C4-2B (cell line): ENCODE data around the gene LGI2.

ENCODE experiments used
- H3K27ac ChIP-seq: fragments of 450-650 bp; 2 replicates; pipeline ENCODE4 v1.5.1; 2017
- CTCF ChIP-seq: fragments of 450-650 bp; conservative IDR thresholded peaks from 2 replicates; pipeline ENCODE4 v1.5.1; 2017; ENCODE audit warnings: mild to moderate bottlenecking
- ZFX ChIP-seq: fragments of 450-650 bp; IDR thresholded peaks from 2 replicates; pipeline ENCODE4 v1.6.1; 2017

The LGI2 gene

GRCh38 chr4:24965627-24966026 lies 65.1 kb downstream of the LGI2 start:
- TF ChIP-seq CTCF: no peak
- TF ChIP-seq ZFX: no peak
- H3K27ac ChIP-seq: no peak overlapping the region

GRCh38 chr4:24963277-24963676 lies 67.5 kb downstream of the LGI2 start:
- no peak overlapping the region for H3K27ac ChIP-seq
- no peak for TF ChIP-seq ZFX
- no peak for TF ChIP-seq CTCF

GRCh38 chr4:24957886-24958285 lies 72.9 kb downstream of the LGI2 start:
- no peak overlapping the region for H3K27ac ChIP-seq
- no peak for TF ChIP-seq CTCF
- TF ChIP-seq ZFX: no peak

DNA sequence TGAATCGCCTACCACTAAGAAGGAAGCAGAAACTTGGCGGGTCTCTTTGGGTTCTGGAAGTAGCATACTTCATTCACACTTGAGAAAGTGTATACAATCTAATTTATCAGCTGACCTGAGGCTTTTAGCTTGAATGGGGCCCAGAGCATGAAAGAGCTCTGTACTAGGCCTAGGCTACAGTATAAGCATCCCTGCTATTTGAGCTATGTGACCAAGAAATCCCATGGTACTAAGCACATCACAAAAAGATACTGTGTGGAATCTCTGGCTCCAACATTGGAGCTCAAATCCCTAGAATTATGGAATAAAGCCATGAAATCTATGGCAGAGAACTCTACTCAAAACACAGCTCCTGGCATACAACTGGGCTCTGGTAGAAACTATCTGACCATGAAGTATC lies 74.0 kb downstream of the LGI2 start:
- TF ChIP-seq ZFX (no peak), CTCF (no peak)
- H3K27ac ChIP-seq: no peak overlapping the region

DNA sequence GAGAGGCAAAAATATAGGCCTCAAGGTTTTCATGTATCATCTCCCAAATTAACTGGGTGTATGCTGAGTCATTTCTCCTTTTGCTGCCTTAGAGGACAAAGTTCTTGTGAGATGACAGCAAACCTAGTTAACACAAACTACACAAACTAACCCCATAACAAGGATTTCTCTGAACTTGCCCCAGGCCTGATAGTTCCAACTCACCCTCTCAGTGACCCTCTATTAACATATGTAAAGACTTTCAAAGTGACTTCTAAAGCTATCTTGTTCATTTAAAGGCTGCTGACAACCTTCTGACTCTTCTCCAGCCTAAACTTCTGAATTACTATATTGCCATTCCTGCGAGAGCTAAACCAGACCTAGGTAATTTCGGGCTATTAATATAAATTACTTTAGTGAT lies 74.7 kb downstream of the LGI2 start:
- TF ChIP-seq ZFX: no peak
- no peak for TF ChIP-seq CTCF
- no peak overlapping the region for H3K27ac ChIP-seq

DNA sequence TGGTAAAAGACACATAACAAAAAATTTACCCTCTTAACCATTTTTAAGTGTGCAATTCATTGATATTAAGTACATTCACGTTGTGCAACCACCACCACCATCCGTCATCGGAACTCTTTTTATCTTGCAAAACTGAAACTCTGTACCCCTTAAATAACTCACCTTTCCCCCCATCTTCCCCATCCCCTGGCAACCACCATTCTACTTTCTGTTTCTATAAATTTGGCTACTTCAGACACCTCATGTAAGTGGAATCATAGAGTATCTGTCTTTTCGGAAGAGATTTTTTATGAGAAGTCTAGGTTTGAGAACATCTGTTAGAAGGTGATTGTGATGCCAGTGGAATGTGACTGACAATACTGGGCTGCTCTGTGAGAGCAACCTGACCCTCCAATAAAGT lies 78.1 kb downstream of the LGI2 start:
- no peak for TF ChIP-seq ZFX
- TF ChIP-seq CTCF: no peak
- no peak overlapping the region for H3K27ac ChIP-seq

GRCh38 chr4:24949970-24950369 lies 80.8 kb downstream of the LGI2 start:
- TF ChIP-seq CTCF (no peak), ZFX (no peak)
- no peak overlapping the region for H3K27ac ChIP-seq
